IPS-15b (cell line): ENCODE data around the gene TPSAB1.

Experiments
- H3K27me3 ChIP-seq: one replicate; pipeline ENCODE4 v1.6.1; 2013; ENCODE audit warnings: low read length; ENCODE audit not compliant: control insufficient read depth, insufficient read depth
- H3K36me3 ChIP-seq: one replicate; pipeline ENCODE4 v1.6.1; 2013; ENCODE audit warnings: low read length; ENCODE audit not compliant: control insufficient read depth, insufficient read depth
- H3K4me1 ChIP-seq: one replicate; pipeline ENCODE4 v1.6.1; 2013; ENCODE audit warnings: mild to moderate bottlenecking, low read length; ENCODE audit not compliant: control insufficient read depth, insufficient read depth
- H3K4me3 ChIP-seq: one replicate; pipeline ENCODE4 v1.5.1; 2013; ENCODE audit warnings: low read depth, low read length
- H3K9ac ChIP-seq: one replicate; pipeline ENCODE4 v1.6.1; 2013; ENCODE audit warnings: low read depth, mild to moderate bottlenecking, low read length
- H3K9me3 ChIP-seq: one replicate; pipeline ENCODE4 v1.6.1; 2013; ENCODE audit warnings: mild to moderate bottlenecking, low read length; ENCODE audit not compliant: control insufficient read depth, insufficient read depth

The TPSAB1 gene

GRCh38 chr16:1257561-1258224 lies 17.2 kb downstream of the TPSAB1 start:
- Histone ChIP-seq H3K9ac (no peak overlapping the region), H3K36me3 (no peaks in the 10 kb centered on the region), H3K4me1 (no peaks in the 10 kb centered on the region), H3K9me3 (no peaks in the 10 kb centered on the region), H3K4me3 (no peak overlapping the region), H3K27me3 (peaks cover 14% of the 10 kb centered on the region)

DNA sequence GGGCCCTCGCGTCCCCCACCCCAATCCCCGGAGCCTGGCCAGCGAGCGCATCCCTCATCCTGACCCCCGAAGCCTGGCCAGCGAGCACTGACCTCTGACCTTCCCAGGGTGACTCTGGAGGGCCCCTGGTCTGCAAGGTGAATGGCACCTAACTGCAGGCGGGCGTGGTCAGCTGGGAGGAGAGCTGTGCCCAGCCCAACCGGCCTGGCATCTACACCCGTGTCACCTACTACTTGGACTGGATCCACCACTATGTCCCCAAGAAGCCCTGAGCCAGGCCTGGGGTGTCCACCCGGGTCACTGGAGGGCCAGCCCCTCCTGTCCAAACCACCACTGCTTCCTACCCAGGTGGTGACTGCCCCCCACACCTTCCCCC lies 17.7 kb downstream of the TPSAB1 start:
- H3K4me3 ChIP-seq, result no peak overlapping the region
- H3K27me3 ChIP-seq, result peaks cover 14% of the 10 kb centered on the region
- no peak overlapping the region for H3K9ac ChIP-seq
- no peaks in the 10 kb centered on the region for H3K4me1 ChIP-seq
- H3K36me3 ChIP-seq, result no peaks in the 10 kb centered on the region
- H3K9me3 ChIP-seq, result no peaks in the 10 kb centered on the region

- no peak overlapping the region for H3K9ac ChIP-seq
- no peaks in the 10 kb centered on the region for H3K36me3 ChIP-seq
- no peaks in the 10 kb centered on the region for H3K4me1 ChIP-seq
- peaks cover 14% of the 10 kb centered on the region for H3K27me3 ChIP-seq
- peak overlapping the region; percentile 13 for H3K4me3 ChIP-seq
- no peaks in the 10 kb centered on the region for H3K9me3 ChIP-seq
Observed at GRCh38 chr16:1258906-1259759, 18.6 kb downstream of the TPSAB1 start.

GRCh38 chr16:1259760-1260068 lies 19.2 kb downstream of the TPSAB1 start:
- H3K4me1 ChIP-seq, result no peaks in the 10 kb centered on the region
- H3K36me3 ChIP-seq, result no peaks in the 10 kb centered on the region
- H3K27me3 ChIP-seq, result peaks cover 14% of the 10 kb centered on the region
- no peaks in the 10 kb centered on the region for H3K9me3 ChIP-seq
- H3K4me3 ChIP-seq, result no peak overlapping the region
- H3K9ac ChIP-seq, result no peak overlapping the region

DNA sequence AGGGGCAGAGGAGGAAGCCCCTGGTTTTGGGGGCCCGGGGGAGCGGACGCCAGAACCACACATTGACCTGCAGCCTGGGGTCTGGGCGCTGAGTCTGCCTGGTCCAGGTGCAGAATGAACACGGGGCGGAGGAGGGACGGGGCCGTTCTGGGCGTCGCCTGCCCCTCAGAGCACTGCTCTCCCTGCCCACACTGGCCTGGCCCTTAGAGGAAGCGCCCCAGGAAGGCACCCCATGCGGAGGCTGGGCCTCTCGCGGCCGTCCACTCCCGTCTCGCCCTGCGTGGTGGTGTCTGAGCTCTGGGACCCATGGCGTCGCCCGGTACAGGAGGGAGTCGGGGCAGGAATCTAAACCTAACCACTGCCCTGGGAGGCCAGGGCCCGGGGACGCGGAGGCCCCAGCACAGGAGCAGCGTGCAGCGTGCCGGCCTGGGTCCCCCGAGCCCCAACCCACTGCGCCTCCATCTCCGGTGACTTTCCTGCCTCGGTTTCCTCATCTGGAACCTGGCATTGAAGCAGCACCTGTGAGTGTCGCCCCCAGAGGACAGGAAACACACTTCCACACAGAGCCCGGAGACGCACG lies 19.7 kb downstream of the TPSAB1 start:
- no peaks in the 10 kb centered on the region for H3K36me3 ChIP-seq
- peaks cover 14% of the 10 kb centered on the region for H3K27me3 ChIP-seq
- H3K9me3 ChIP-seq, result no peaks in the 10 kb centered on the region
- no peaks in the 10 kb centered on the region for H3K4me1 ChIP-seq
- H3K9ac ChIP-seq, result no peak overlapping the region
- H3K4me3 ChIP-seq, result no peak overlapping the region

- Histone ChIP-seq H3K4me1 (no peaks in the 10 kb centered on the region), H3K27me3 (peaks cover 14% of the 10 kb centered on the region), H3K9ac (no peak overlapping the region), H3K9me3 (no peaks in the 10 kb centered on the region), H3K4me3 (no peak overlapping the region), H3K36me3 (no peaks in the 10 kb centered on the region)
Observed at GRCh38 chr16:1261131-1261892, 20.8 kb downstream of the TPSAB1 start.

DNA sequence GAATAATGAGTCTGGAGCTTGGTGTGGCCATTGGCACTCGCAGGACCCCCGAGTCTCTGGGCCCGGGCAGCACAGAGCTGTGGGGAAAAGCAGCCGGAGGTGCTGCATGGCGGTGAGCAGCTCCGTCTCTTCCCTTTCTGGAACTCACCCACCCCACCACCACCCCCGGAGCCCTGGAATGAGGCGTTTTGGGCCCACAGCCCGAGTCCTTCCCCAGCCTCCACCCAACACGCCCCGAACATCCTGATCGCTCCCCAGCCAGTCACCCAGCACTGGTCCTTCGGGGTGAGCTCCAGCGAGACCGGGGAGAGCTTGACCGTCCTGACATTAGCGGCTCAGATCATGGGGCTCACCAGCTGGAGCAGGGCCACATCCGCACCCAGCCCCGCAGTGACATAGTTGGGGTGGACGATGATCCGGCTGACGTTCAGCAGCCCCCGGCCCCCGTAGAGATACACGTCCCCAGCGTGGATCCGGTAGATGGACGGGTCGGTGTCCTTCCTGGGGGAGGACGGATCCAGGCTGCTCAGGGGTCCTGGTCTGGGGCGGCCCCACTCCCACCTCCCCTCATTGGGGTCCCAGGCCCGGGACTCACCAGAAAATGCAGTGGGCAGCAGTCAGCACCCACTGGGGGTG lies 21.8 kb downstream of the TPSAB1 start:
- Histone ChIP-seq H3K9me3 (no peaks in the 10 kb centered on the region), H3K4me1 (no peaks in the 10 kb centered on the region), H3K27me3 (peaks cover 14% of the 10 kb centered on the region), H3K4me3 (no peak overlapping the region), H3K9ac (no peak overlapping the region), H3K36me3 (no peaks in the 10 kb centered on the region)

DNA sequence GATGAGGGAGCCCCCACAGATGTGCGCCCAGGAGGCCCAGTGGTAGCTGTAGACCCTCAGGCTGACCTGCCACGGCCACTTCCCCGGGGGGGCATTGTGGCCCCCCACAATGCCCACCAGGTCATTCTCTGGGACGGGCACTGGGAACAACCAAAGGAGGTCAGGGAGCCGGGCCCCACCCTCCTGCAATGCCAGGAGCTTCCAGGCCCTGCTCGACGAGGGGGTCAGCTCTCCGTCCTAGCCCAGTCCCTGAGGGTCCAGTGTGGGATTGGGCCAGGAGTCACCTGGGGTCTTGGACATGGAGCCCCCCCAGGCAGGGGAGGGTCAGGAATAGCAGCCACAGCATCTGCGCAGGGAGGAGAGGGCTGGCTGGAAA lies 22.3 kb downstream of the TPSAB1 start:
- peaks cover 14% of the 10 kb centered on the region for H3K27me3 ChIP-seq
- no peak overlapping the region for H3K9ac ChIP-seq
- H3K9me3 ChIP-seq, result no peaks in the 10 kb centered on the region

GRCh38 chr16:1263591-1264344 lies 23.3 kb downstream of the TPSAB1 start:
- H3K27me3 ChIP-seq, result peaks cover 14% of the 10 kb centered on the region
- no peaks in the 10 kb centered on the region for H3K36me3 ChIP-seq
- H3K9ac ChIP-seq, result no peak overlapping the region
- no peaks in the 10 kb centered on the region for H3K9me3 ChIP-seq
- no peaks in the 10 kb centered on the region for H3K4me1 ChIP-seq
- no peak overlapping the region for H3K4me3 ChIP-seq

More for the DNA sequence above, 22.3 kb downstream of the TPSAB1 start:
- H3K36me3 ChIP-seq, result no peaks in the 10 kb centered on the region
- H3K4me3 ChIP-seq, result no peak overlapping the region
- no peaks in the 10 kb centered on the region for H3K4me1 ChIP-seq

- Histone ChIP-seq H3K9me3 (no peaks in the 10 kb centered on the region), H3K36me3 (no peaks in the 10 kb centered on the region), H3K27me3 (peaks cover 8% of the 10 kb centered on the region), H3K4me1 (no peaks in the 10 kb centered on the region), H3K4me3 (no peak overlapping the region), H3K9ac (no peak overlapping the region)
Observed at GRCh38 chr16:1264345-1265089, 24.0 kb downstream of the TPSAB1 start.
